HG03139 (cell line): Measurements from ENCODE around the gene HES7.
"Not testable (repeated sequence)": the region's sequence is repeated elsewhere in the genome, so short reads cannot be mapped to it uniquely, and the experiment has no call there.

Experiments
- ATAC-seq: cut with Tn5 transposase; IDR thresholded peaks from one replicate; pipeline ENCODE4 v1.9.1; 2021; ENCODE audit not compliant: unreplicated experiment

Gene HES7

GRCh38 chr17:8105957-8106398 lies 17.9 kb downstream of the HES7 start:
- no peak for ATAC-seq

- ATAC-seq = no peak
Observed at GRCh38 chr17:8104911-8105310, 19.0 kb downstream of the HES7 start.

GRCh38 chr17:8103549-8103948 lies 20.4 kb downstream of the HES7 start:
- no peak for ATAC-seq

GRCh38 chr17:8101721-8102120 lies 22.2 kb downstream of the HES7 start:
- no peak for ATAC-seq

- no peak for ATAC-seq
Observed at GRCh38 chr17:8100763-8101162, 23.1 kb downstream of the HES7 start.

GRCh38 chr17:8100111-8100510 lies 23.8 kb downstream of the HES7 start:
- ATAC-seq = no peak

GRCh38 chr17:8096541-8096940 lies 27.4 kb downstream of the HES7 start:
- no peak for ATAC-seq

- no peak for ATAC-seq
Observed at GRCh38 chr17:8095361-8095760, 28.5 kb downstream of the HES7 start.

GRCh38 chr17:8091033-8091687 lies 32.7 kb downstream of the HES7 start:
- no peak for ATAC-seq

GRCh38 chr17:8089728-8090127 lies 34.2 kb downstream of the HES7 start:
- no peak for ATAC-seq

- ATAC-seq = no peak
Observed at GRCh38 chr17:8087952-8088230, 36.0 kb downstream of the HES7 start.

GRCh38 chr17:8087075-8087951 lies 36.6 kb downstream of the HES7 start, which contains the start of gene ALOX12B:
Gene ALOX12B (minus strand): TSS chr17:8087716. CDS start chr17:8087442, 274 bp downstream.
- no peak for ATAC-seq

GRCh38 chr17:8084250-8084649 lies 39.7 kb downstream of the HES7 start:
- no peak for ATAC-seq

GRCh38 chr17:8082292-8082691 lies 41.6 kb downstream of the HES7 start:
- no peak for ATAC-seq

- no peak for ATAC-seq
Observed at GRCh38 chr17:8081876-8082275, 42.0 kb downstream of the HES7 start.

- ATAC-seq = no peak
Observed at GRCh38 chr17:8080799-8081219, 43.1 kb downstream of the HES7 start.

GRCh38 chr17:8080208-8080798 lies 43.6 kb downstream of the HES7 start:
- ATAC-seq = no peak

GRCh38 chr17:8079291-8080207 lies 44.4 kb downstream of the HES7 start:
- ATAC-seq = no peak

GRCh38 chr17:8077939-8078338 lies 46.0 kb downstream of the HES7 start:
- not testable (repeated sequence) for ATAC-seq

GRCh38 chr17:8076502-8077266 lies 47.2 kb downstream of the HES7 start:
- ATAC-seq = no peak
